ENCODE measurements around the gene MICAL3.
"Not testable (repeated sequence)": the region's sequence is repeated elsewhere in the genome, so short reads cannot be mapped to it uniquely, and the experiment has no call there.

The MICAL3 gene

GRCh38 chr22:18060646-18061620, 36.6 kb upstream of the MICAL3 start:
- DNase-seq (ENCODE audit: low read depth), result peak; percentile 29

- no peak for DNase-seq (ENCODE audit: low read depth)
Observed at GRCh38 chr22:18059991-18060390, 35.6 kb upstream of the MICAL3 start.

- no peak for DNase-seq (ENCODE audit: low read depth)
Observed at GRCh38 chr22:18059473-18059872, 35.1 kb upstream of the MICAL3 start.

GRCh38 chr22:18059094-18059417, 34.7 kb upstream of the MICAL3 start:
- DNase-seq (ENCODE audit: low read depth), result no peak

GRCh38 chr22:18058371-18059093, 34.2 kb upstream of the MICAL3 start:
- DNase-seq (ENCODE audit: low read depth), result no peak

- DNase-seq (ENCODE audit: low read depth), result peak; percentile 90
Observed at GRCh38 chr22:18057568-18058209, 33.3 kb upstream of the MICAL3 start.

- DNase-seq (ENCODE audit: low read depth), result no peak
Observed at GRCh38 chr22:18056807-18057474, 32.6 kb upstream of the MICAL3 start.

GRCh38 chr22:18056161-18056666, 31.9 kb upstream of the MICAL3 start:
- DNase-seq (ENCODE audit: low read depth), result peak; percentile 71

GRCh38 chr22:18055619-18056160, 31.3 kb upstream of the MICAL3 start:
- no peak for DNase-seq (ENCODE audit: low read depth)

- DNase-seq (ENCODE audit: low read depth), result not testable (repeated sequence)
Observed at GRCh38 chr22:18053216-18053946, 29.0 kb upstream of the MICAL3 start.

GRCh38 chr22:18051113-18051512, 26.8 kb upstream of the MICAL3 start:
- DNase-seq (ENCODE audit: low read depth), result not testable (repeated sequence)

GRCh38 chr22:18050065-18050464, 25.7 kb upstream of the MICAL3 start:
- no peak for DNase-seq (ENCODE audit: low read depth)

GRCh38 chr22:18048441-18048898, 24.1 kb upstream of the MICAL3 start:
- DNase-seq (ENCODE audit: low read depth), result no peak

GRCh38 chr22:18048041-18048440, 23.7 kb upstream of the MICAL3 start:
- no peak for DNase-seq (ENCODE audit: low read depth)

- DNase-seq (ENCODE audit: low read depth), result no peak
Observed at GRCh38 chr22:18045794-18046193, 21.4 kb upstream of the MICAL3 start.

GRCh38 chr22:18044548-18045271, 20.3 kb upstream of the MICAL3 start:
- no peak for DNase-seq (ENCODE audit: low read depth)

GRCh38 chr22:18042685-18043084, 18.3 kb upstream of the MICAL3 start:
- no peak for DNase-seq (ENCODE audit: low read depth)

- not testable (repeated sequence) for DNase-seq (ENCODE audit: low read depth)
Observed at GRCh38 chr22:18040898-18041297, 16.5 kb upstream of the MICAL3 start.

- DNase-seq (ENCODE audit: low read depth), result no peak
Observed at GRCh38 chr22:18035751-18036150, 11.4 kb upstream of the MICAL3 start.

GRCh38 chr22:18034076-18034475, 9.7 kb upstream of the MICAL3 start:
- no peak for DNase-seq (ENCODE audit: low read depth)

Data from GM04503 (cell line).